Astrocyte of the cerebellum (primary cell): Measurements from ENCODE around the gene AKR1A1.

ENCODE experiments used
- DNase-seq: peaks from one replicate; pipeline ENCODE4 v3.0.0-alpha.2; 2011; ENCODE audit warnings: low read depth
- H3K4me3 ChIP-seq: 2 replicates; pipeline ENCODE4 v1.5.1; 2011; ENCODE audit warnings: mild to moderate bottlenecking, low read depth, low read length, moderate library complexity
- in situ Hi-C: cut with HindIII; loops from 2 replicates; pipeline ENCODE4 v1.10.0; 2017; ENCODE audit warnings: low sequenced_read_pairs
- TF ChIP-seq, protein P1 (sequence below): IDR thresholded peaks from 2 replicates; pipeline ENCODE4 v1.5.1; 2012; ENCODE audit warnings: low read length, low read depth, moderate library complexity, mild to moderate bottlenecking; ENCODE audit errors: missing control alignments

The AKR1A1 gene

DNA sequence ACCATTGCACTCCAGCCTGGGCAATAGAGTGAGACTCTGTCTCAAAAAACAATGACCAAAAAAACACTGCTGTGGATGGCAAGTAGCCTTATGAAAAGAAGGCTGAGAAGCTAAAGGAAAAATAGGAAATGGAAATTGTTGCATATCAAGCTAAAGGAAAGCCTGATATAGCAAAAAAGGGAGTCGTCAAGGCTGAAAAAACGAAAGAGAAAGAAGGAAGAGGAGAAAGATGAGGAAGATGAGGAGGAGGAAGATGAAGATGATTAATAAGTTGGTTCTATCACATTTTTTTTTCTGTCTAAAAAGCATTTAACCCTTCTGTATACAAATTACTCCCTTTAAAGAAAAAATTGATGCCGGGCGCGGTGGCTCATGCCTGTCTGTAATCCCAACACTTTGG lies 18.8 kb upstream of the AKR1A1 start:
- in situ Hi-C loops = no loop called here
- H3K4me3 ChIP-seq = no peak overlapping the region
- DNase-seq = no peak
- TF ChIP-seq, protein P1, sequence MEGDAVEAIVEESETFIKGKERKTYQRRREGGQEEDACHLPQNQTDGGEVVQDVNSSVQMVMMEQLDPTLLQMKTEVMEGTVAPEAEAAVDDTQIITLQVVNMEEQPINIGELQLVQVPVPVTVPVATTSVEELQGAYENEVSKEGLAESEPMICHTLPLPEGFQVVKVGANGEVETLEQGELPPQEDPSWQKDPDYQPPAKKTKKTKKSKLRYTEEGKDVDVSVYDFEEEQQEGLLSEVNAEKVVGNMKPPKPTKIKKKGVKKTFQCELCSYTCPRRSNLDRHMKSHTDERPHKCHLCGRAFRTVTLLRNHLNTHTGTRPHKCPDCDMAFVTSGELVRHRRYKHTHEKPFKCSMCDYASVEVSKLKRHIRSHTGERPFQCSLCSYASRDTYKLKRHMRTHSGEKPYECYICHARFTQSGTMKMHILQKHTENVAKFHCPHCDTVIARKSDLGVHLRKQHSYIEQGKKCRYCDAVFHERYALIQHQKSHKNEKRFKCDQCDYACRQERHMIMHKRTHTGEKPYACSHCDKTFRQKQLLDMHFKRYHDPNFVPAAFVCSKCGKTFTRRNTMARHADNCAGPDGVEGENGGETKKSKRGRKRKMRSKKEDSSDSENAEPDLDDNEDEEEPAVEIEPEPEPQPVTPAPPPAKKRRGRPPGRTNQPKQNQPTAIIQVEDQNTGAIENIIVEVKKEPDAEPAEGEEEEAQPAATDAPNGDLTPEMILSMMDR = no peak

DNA sequence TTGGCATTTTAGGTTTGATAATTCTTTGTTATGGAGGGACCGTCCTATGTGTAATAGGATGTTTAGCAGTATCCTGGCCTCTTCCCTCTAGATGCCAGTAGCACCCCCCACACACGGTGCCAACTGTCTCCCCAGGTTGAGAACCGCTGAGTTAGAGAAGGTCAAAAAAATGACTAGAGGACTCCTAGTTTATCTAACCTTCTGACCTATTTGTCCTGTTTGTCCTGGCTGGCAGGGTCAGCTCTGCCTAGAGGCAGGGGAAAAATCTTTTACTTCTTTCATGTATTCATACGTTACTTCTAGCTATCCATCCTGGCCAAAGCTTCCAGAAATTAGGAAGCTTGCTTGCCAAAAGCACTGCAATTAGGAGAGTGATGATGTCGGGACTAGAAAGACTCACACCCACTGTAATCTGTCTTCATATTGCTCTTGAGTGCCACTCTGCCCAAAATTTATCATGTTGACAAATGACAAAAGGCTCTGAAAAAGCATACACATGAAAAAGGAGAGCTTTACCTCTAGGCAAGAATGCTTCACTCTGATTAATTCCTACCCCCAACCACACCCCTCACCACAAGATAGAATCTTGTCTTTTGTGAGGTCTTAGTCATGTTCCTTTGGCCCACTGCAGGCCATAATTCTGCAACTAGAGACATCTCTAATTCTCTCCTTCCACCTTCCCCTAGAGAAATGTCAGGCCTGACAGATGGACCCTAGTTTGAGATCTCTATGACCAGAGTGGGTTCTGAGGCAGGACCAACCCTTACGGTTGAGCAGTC lies 14.4 kb upstream of the AKR1A1 start:
- no peak for DNase-seq
- H3K4me3 ChIP-seq = no peak overlapping the region
- in situ Hi-C loops = no loop called here
- TF ChIP-seq, protein P1 = no peak

DNA sequence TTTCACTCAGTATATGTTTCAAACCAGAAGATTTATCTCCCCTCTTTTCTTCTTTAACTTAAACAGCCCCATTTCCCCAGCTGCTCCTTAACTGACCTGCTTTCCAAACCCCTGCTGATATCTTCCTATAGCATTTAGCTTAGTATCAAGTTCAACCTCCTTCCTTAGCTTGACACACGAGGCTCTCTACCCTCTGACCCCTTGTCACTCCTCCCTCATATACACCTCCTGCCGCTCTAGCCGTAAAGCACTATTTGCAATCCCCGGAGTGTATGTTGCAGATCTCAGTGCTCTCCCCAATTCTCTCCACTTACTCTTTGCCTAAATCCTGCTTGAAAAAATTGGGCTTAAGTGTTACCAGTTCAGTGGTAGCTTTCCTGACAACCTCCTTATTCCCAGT lies 13.7 kb upstream of the AKR1A1 start:
- no peak for DNase-seq
- TF ChIP-seq, protein P1 = no peak
- in situ Hi-C loops = no loop called here
- no peak overlapping the region for H3K4me3 ChIP-seq

DNA sequence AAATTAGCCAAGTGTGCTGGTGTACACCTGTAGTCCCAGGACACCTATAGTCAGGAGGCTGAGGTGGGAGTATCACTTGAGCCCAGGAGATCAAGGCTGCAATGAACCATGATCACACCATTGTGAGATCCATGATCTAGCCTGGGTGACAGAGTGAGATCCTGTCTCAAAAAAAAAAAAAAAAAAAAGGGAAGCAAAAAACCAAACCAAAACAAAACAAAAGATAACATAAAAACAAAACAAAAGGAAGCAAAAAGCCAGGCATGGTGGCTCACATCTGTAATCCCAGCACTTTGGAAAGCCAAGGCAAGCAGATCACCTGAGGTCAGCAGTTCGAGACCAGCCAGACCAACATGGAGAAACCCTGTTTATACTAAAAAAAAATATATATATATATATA lies 9.4 kb upstream of the AKR1A1 start:
- TF ChIP-seq, protein P1 = no peak
- H3K4me3 ChIP-seq = no peak overlapping the region
- no peak for DNase-seq
- in situ Hi-C loops = no loop called here

DNA sequence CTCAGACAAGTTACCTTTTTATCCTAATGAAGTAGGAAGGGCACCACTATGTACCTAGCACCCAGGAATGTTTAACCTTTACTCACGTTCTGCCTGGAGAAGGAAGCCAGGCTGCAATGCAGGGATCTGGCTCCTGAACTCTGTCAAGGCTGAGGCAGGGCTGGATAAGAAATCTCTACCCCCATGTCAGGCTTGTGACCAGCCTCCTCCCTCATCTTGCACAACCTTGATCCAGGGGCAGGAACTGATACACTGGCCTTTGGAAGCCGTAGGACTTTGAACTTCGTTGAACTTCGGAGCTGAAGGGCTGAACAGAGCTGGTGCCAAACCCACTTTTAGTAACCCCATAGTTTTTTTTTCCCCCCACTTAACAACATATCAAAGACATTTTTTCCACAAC lies 8.0 kb upstream of the AKR1A1 start:
- no peak overlapping the region for H3K4me3 ChIP-seq
- TF ChIP-seq, protein P1 = no peak
- no peak for DNase-seq
- in situ Hi-C loops = no loop called here

DNA sequence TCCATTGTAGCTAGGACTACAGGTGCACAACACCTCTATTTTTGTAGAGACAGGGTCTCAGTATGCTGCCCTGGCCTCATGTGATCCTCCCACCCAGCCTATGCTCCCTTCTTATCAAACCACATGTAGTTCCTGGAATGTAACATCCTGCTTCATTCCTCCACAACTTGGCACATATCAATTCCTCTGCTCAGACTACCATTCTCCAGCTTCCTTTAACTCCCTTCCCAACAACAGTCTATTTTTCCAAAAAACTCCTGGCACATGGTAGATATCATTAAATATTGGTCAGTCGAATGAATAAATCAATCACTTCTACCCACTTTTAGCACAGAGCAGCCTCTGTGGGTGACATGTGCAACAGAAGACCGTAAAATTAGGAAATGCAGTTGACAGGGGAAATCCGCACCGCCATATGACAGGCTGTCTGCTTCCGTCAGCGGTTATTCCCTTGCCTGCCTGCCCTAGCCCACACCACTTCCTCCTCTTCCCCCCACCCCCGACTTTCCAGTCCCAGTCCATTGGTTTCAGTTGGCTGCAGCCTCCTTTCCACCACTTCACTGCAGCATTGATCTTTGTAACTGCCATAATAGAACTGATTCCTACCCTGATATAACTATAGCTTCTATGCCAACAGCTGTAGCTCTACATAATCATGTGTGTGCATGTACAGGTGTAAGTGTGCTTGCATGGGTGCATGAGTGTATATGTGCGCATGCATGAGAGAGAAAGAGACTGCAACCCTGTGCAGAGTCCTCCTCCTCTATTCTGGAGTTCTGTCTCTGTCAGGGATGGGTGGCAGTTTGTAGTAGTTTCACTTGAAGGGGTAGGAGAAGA lies 6.8 kb upstream of the AKR1A1 start:
- in situ Hi-C loops = no loop called here
- no peak overlapping the region for H3K4me3 ChIP-seq
- no peak for DNase-seq
- TF ChIP-seq, protein P1 = no peak
